Stimulated activated CD8-positive, alpha-beta memory T cell treated with anti-CD3 and anti-CD28 coated beads, Interleukin-15, amount 100 ng/mL, for 4 hours (primary cell): ENCODE data around the gene BAHD1.

Experiments
- DNase-seq, 2 donors: peaks; one replicate each; pipeline ENCODE4 v3.0.0-alpha.2; 2020; ENCODE audit warnings: low read depth in 2 of 2

Gene BAHD1

GRCh38 chr15:40424483-40425115 lies 16.2 kb upstream of the BAHD1 start:
- no peak for DNase-seq

- no peak for DNase-seq
These were observed 15.1 kb upstream of the BAHD1 start for GRCh38 chr15:40425681-40426080.

DNA sequence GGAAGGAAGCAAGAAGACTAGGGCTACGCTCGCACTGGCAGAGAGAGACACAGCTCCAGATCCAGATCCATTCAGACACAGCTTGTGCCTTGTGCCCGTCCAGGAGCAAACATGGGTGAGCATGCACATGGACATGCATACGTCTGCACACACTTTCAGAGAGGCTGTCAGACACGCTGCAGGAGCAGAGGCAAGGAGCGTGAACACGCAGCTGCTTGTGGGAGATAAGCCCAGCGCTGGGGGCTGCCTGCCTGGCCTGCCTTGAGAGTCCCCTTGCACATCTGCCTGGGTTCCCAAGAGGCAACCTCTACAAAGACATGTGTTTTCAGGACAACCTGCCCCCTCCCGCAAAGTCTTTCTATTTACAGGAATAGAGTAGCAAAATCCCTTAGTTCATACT lies 13.6 kb upstream of the BAHD1 start:
- DNase-seq = no peak

DNA sequence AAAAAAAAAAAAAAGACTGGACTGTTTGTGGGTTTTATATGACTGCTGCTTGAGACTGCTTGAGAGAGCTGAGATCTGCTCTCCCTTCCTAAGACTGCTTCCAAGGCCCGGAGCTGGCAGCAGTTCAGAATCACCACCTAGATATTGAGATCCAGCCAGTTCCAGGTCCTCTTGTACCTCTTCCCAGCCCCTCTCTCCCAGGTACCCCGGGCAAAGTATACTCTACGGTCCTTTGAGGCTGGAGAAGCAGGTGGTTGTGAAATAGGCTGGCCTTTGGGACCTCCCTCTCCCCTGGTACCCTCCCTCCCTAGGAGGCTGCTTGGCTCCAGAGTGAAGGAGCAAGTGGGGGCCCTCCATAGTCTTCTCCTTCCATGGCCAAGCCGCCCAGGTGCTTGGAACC lies 12.6 kb upstream of the BAHD1 start:
- DNase-seq = no peak

DNA sequence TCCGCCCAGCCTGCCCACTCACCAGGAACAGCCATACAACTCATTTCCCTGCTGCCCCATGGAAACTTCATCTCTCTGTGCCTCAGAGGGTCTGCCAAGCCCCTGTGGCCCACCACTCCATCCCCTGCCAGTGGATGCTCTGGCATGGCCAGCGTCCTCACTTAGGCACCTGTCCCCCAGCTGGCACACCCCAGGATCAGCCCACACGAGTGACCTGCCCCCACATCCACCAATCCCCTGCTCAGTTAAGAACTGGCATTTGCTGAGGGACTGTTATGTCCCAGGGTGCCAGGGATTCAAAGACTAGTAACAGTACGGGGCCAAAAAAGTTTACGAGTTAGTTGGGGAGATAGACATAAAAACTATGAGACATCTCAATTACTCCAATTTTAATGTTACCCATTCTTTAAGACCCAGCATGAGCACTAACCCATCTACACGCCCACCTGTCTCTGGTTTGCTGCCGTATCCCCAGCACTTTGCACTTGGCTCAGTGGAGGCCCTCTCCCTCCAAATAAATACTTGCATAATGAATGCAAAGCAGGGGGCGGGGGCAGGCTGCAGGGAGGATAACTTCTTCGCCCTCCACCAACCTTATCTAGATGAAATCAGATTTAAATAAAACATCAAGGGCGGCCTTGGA lies 11.6 kb upstream of the BAHD1 start:
- no peak for DNase-seq

GRCh38 chr15:40430271-40430805 lies 10.4 kb upstream of the BAHD1 start:
- no peak for DNase-seq

DNA sequence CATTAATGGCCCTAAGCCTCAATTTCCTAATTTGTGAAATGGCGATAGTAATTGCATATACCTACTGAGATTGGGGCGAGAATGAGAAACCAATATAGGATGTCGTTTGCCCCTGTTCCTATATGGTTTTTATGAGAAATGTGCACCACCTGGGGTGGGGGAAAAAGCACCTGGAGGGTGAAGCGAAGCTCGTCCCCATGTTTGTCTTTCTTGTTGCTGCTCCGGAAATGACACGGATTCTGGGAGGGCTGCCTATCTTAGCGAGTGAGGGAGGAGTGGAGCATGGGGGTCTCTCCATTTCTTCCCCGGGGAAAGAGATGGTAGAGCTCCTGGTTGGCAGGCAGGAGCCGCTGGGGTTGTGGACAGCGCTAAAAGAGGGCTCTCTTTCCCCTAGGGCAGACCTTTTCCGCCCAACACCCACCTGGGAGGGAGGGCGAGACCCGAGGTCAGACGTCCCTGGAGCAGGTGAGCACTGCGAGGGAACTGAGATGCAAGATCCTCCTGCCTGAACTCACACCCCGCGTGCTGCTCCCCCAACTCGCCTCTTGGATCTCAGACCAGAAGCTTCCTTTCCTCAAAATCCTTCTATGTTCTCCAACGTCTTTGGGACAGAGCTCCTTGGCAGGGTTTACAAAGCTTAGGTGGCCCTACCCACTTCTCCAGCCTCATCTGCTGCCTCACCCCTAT lies 5.6 kb upstream of the BAHD1 start:
- DNase-seq = no peak

DNA sequence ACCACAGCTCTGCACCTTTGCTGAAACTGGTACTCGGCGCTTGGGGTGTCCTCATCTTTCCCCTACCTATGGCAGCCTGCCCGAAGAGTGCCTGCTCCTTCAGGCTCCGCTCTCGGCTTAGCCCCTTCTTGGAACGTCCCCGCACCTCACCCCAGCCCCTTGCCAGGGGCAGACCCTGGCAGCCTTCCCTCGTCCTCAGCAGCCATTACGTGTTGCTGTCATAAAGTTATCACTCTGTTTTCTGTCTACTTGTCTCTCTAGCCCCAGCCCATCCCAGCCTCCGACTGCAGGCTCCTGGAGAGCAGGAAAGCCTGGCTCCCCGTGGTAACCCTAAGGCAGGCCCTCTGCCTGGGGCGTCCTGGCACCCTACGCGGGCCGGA lies 5.1 kb upstream of the BAHD1 start:
- DNase-seq = no peak

DNA sequence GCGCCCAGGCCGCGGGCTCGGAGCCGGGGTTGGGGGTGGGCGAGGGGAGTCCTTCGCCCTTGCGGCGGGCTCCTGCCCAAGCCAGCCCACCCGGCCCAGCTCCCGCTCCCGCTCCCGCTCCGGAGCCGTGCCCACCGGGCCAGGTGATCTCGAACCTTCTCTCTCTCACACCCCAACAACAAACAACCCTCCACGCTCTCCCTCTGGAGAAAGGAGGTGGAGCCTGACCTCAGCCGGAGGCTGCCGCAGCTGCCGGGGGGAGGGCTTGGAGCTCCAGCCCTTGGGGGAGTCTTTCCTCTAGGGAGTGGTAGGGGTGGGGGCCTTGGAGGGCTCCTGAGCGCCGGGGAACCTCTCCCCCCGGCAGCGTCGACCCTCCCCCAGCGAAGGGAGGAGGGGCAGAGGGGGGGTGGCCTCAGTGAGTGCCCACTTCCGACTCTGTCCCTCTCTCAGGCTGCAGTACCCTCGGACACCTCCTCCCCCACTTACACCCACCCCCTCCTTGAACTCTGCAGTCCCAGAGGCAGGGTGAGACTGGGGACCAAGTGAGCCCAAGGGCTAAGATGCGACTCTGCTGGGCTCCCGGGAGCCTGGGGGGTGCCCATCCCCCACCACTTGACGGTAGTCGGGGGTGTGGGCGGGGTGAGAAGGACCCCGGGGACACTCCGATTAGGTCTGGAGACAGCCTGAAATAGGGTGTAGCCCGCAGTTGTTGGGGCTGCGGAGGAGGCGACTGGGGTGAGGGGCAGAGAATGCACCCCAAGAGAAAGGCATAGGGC lies 4.4 kb upstream of the BAHD1 start:
- DNase-seq = no peak

DNA sequence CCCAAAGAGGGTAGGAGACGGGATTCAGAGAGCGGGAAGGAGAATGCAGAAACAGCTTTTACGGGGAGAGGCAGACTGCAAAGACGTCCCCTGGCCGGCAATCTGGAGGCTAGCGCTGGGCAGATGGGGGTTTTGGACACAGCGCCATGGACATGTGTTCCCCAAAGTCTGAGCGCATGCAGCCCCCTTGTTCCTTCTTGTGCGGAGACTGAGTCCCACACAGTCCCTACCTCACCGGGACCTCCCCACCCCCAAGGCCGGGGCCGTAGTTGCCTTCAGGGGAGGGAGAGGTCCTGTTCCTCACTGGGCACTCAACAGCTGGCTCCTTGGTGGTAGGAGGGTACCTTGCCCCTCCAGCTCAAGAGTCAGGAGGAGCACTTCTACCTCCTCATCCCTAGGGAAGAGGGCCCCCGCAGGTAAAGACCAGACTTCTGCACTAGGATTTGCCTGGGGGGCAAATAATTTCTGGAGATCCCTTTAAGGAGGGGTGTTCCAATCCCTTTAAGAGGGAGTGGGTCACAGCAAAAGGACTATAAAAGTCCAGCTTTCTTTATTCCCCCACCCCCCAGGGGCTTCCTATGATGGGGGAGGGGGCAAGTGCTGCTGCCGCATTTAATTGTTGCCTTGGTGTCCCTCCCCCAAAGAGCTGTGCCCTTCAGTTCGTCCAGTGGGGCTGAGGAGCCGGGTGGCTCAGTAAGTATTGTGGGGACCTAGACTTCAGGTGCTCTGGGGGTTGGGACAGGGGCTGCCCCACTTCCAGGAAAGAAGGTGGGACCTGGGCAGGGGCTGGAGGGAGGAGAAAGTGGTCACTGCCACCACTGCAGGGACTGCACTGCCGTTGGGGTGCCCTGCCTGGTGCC lies 3.6 kb upstream of the BAHD1 start:
- no peak for DNase-seq

DNA sequence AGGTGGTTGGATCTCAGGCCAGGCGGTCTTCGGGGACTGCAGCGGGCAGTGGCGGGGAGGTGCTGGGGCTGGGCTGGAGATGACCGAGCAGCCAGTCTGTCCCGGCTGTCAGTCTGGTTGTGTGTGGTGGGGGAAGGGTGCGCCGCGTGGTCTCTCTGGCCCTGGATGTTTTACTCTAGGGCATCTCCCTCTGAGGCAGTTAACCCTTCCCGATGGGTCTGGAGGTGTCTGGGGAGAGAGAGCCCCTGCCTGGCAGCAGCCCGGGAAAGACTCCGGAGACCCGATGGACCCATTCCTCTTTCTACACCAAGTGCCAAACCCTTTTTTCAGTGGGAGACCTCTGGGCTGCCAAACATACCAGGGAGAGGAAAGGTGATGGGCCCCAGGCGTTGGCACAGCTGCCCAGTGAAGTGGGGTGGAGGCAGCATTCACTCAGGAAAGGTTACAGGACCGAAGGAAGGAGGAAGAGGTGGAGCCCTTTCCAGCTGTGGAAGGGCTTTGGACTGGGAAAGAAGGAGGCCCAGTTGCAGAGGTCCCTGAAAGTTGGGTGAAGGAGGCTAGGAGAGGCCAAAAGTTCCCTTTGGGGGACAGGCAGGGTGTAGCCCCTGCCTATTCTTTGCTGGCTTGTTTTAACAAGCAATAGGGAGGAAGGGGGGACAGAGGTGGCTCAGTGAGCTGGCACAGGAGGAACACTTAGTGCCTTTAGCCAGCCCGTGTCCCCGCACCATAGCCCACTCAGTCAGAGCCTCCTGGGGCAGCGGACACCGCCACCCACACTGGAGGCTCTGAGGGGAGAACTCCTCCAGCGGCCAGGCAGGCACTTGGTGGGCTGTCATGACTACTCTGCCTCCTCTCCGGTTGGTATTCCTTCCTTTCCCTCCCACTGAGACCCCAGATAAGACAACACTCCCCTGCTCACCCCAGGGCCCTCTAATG lies 2.7 kb upstream of the BAHD1 start:
- DNase-seq = no peak

DNA sequence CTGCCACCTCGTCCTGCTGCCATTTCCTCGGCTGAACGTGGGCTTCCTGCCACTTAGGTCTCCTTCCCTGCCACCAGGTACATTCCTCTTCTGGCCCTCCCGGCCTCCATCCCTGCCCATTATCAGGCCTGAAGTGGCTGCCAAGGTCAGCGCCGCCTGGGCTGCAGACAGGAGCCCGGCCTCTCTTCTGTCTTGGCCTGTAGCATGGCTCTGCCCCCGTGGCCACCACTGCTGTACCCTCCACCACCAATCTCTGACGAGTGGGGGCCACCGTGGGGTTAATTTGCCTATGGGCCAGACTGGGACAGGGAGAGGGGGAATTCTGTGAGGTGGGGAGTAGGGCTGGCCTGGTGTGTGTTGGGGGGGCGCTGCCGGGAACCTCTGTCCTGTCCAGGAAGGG lies 2.0 kb upstream of the BAHD1 start:
- DNase-seq = no peak

- no peak for DNase-seq
These were observed 1.2 kb upstream of the BAHD1 start for GRCh38 chr15:40439461-40439959.

DNA sequence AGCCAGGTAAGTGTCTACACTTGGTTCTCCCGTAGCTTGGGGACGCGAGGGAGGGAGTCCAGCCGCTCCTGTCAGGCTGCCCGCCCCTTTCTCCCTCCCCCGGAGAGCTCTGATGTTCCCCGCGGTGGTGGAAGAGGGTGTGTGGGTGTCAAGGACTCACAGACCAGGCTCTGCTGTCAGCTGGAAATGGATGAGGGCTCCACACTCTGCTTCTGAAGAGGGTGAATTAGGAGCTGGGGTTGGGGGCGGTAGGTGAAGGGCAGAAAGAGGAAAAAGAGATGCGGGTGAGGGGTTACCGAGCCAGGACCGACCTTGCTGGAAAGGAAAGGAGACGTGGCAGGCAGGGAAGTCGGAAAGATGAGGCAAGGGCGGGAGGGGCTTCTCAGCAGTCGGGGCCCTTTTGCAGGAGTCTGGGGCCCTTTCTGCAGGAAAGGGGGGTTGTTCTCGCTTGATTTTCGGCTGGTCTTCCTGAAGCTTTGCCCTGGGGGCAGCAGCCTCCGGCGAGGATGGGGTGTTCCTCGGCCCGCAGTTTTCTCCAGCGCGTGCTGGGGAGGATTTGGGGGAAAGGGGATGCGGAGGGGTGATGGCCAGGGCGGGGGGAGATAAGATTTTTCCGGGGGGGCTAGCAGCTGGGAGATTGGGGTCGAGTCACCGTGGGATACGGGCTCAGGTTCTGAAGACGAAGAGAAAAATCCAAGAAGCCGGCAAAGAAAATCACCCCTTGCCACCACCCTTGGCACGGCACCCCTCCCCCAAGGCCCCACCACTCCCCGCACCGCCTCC lies 602 bp upstream of the BAHD1 start:
- DNase-seq = no peak

GRCh38 chr15:40441565-40442531 lies 1.1 kb downstream of the BAHD1 start:
- DNase-seq = no peak

- DNase-seq = no peak
These were observed 2.5 kb downstream of the BAHD1 start for GRCh38 chr15:40443255-40443654.

GRCh38 chr15:40443846-40444245 lies 3.1 kb downstream of the BAHD1 start:
- no peak for DNase-seq

DNA sequence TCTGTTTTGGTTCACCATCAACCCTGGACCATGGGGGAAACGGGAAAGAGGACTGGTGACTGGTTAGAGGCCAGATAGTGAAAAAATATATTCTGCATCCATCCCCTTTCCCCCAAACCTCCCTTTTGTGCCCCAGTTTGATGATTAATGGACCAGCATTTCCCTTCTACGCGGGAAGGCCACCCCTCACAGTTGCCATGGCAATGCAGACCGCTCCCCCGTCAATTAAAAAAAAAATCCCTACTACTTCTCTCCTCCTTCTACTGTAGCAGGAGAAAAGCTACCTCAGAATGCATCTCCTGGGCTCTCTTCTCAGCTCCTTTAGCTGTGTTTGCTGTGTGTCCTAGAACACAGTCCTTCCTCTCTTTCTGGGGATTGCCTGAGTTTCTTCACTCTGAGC lies 4.0 kb downstream of the BAHD1 start:
- no peak for DNase-seq
